BLaER1 (cell line): ENCODE results near the gene STKLD1.
A peak's percentile ranks its signal among the peaks of the same experiment; 100 is the strongest.
"Not testable (repeated sequence)": the region's sequence is repeated elsewhere in the genome, so short reads cannot be mapped to it uniquely, and the experiment has no call there.

ENCODE experiments used
- H3K27ac ChIP-seq: shearing (Covaris generic); formaldehyde crosslinking; 2 replicates; pipeline ENCODE4 v1.8.1; 2022
- H3K27me3 ChIP-seq: shearing (Covaris generic); formaldehyde crosslinking; 2 replicates; pipeline ENCODE4 v1.8.1; 2022
- H3K36me3 ChIP-seq: shearing (Covaris generic); formaldehyde crosslinking; 2 replicates; pipeline ENCODE4 v1.8.1; 2022
- H3K4me1 ChIP-seq: shearing (Covaris generic); formaldehyde crosslinking; 2 replicates; pipeline ENCODE4 v1.8.1; 2022
- H3K4me2 ChIP-seq: shearing (Covaris generic); formaldehyde crosslinking; 2 replicates; pipeline ENCODE4 v1.8.1; 2022
- H3K4me3 ChIP-seq: shearing (Covaris generic); formaldehyde crosslinking; 2 replicates; pipeline ENCODE4 v1.8.1; 2022
- H3K9ac ChIP-seq: shearing (Covaris generic); formaldehyde crosslinking; 2 replicates; pipeline ENCODE4 v1.8.1; 2022
- H3K9me3 ChIP-seq: shearing (Covaris generic); formaldehyde crosslinking; 2 replicates; pipeline ENCODE4 v1.8.1; 2022
- H4K20me1 ChIP-seq: shearing (Covaris generic); formaldehyde crosslinking; 2 replicates; pipeline ENCODE4 v1.8.1; 2022
- Cebpa-rat ChIP-seq: shearing (Covaris generic); IDR thresholded peaks from 2 replicates; pipeline ENCODE4 v1.8.1; 2022

The STKLD1 gene

GRCh38 chr9:133375724-133376654 lies at the start of gene STKLD1, which contains the start of gene SURF4:
Gene STKLD1 (plus strand): TSS chr9:133376366. CDS start chr9:133376474, 108 bp downstream.
Gene SURF4 (minus strand): TSS chr9:133376060. CDS start chr9:133375969, 91 bp downstream.
- H3K27ac ChIP-seq, result peak within 1 kb of the TSS; percentile 99
- no peak for TF ChIP-seq Cebpa-rat
- peak within 1 kb of the TSS; percentile 99 for H3K9ac ChIP-seq
- H3K4me3 ChIP-seq, result peak within 1 kb of the TSS; percentile 98
- H4K20me1 ChIP-seq, result peaks cover 47% of the 10 kb centered on the region
- peak within 1 kb of the TSS; percentile 96 for H3K4me2 ChIP-seq
- H3K9me3 ChIP-seq, result peaks cover 15% of the 10 kb centered on the region
- H3K27me3 ChIP-seq, result no peaks in the 10 kb centered on the region
- H3K36me3 ChIP-seq, result peaks cover 29% of the 10 kb centered on the region
- H3K4me1 ChIP-seq, result peaks cover 49% of the 10 kb centered on the region

GRCh38 chr9:133327021-133327420 lies 49.1 kb upstream of the STKLD1 start:
- not testable (repeated sequence) for H3K9ac ChIP-seq, H3K27me3 ChIP-seq, H3K4me3 ChIP-seq, H3K27ac ChIP-seq, H3K4me2 ChIP-seq, H3K4me1 ChIP-seq
- H4K20me1 ChIP-seq, result peaks cover 44% of the 10 kb centered on the region
- peaks cover 11% of the 10 kb centered on the region; the same call in 1 of the 2 replicates for H3K9me3 ChIP-seq
- H3K36me3 ChIP-seq, result peaks cover 39% of the 10 kb centered on the region

GRCh38 chr9:133327834-133328484 lies 48.2 kb upstream of the STKLD1 start:
- Histone ChIP-seq H3K27me3 (no peaks in the 10 kb centered on the region), H3K9ac (no peak overlapping the region), H3K27ac (no peak overlapping the region), H3K4me3 (no peak overlapping the region), H3K36me3 (peaks cover 49% of the 10 kb centered on the region), H3K4me2 (no peak overlapping the region), H4K20me1 (peaks cover 53% of the 10 kb centered on the region), H3K9me3 (peaks cover 11% of the 10 kb centered on the region; the same call in 1 of the 2 replicates), H3K4me1 (no peaks in the 10 kb centered on the region)
- no peak for TF ChIP-seq Cebpa-rat

GRCh38 chr9:133329306-133330156 lies 46.6 kb upstream of the STKLD1 start:
- H3K4me3 ChIP-seq, H3K4me2 ChIP-seq, H3K4me1 ChIP-seq, H3K27ac ChIP-seq, H3K27me3 ChIP-seq, H3K9ac ChIP-seq, H3K9me3 ChIP-seq: not testable (repeated sequence)
- Histone ChIP-seq H3K36me3 (peaks cover 64% of the 10 kb centered on the region), H4K20me1 (peaks cover 69% of the 10 kb centered on the region)

GRCh38 chr9:133331221-133331620 lies 44.9 kb upstream of the STKLD1 start:
- Histone ChIP-seq H4K20me1 (peaks cover 81% of the 10 kb centered on the region), H3K36me3 (peaks cover 68% of the 10 kb centered on the region), H3K27me3 (no peaks in the 10 kb centered on the region), H3K4me3 (no peak overlapping the region), H3K9me3 (no peaks in the 10 kb centered on the region), H3K4me2 (no peak overlapping the region), H3K27ac (no peak overlapping the region), H3K9ac (no peak overlapping the region), H3K4me1 (peaks cover 16% of the 10 kb centered on the region)
- TF ChIP-seq Cebpa-rat, result no peak

GRCh38 chr9:133331641-133332380 lies 44.4 kb upstream of the STKLD1 start:
- H3K36me3 ChIP-seq, result peaks cover 68% of the 10 kb centered on the region
- no peak overlapping the region for H3K4me3 ChIP-seq
- peaks cover 22% of the 10 kb centered on the region for H3K4me1 ChIP-seq
- H3K9ac ChIP-seq, result no peak overlapping the region
- no peak overlapping the region for H3K4me2 ChIP-seq
- H4K20me1 ChIP-seq, result peaks cover 81% of the 10 kb centered on the region
- no peaks in the 10 kb centered on the region for H3K9me3 ChIP-seq
- H3K27me3 ChIP-seq, result no peaks in the 10 kb centered on the region
- H3K27ac ChIP-seq, result no peak overlapping the region
- no peak for TF ChIP-seq Cebpa-rat

GRCh38 chr9:133332381-133332730 lies 43.8 kb upstream of the STKLD1 start:
- no peak overlapping the region for H3K9ac ChIP-seq
- no peak for TF ChIP-seq Cebpa-rat
- H3K27ac ChIP-seq, result no peak overlapping the region
- peaks cover 68% of the 10 kb centered on the region for H3K36me3 ChIP-seq
- H4K20me1 ChIP-seq, result peaks cover 81% of the 10 kb centered on the region
- H3K4me1 ChIP-seq, result peaks cover 25% of the 10 kb centered on the region
- H3K27me3 ChIP-seq, result no peaks in the 10 kb centered on the region
- H3K4me2 ChIP-seq, result no peak overlapping the region
- no peak overlapping the region for H3K4me3 ChIP-seq
- H3K9me3 ChIP-seq, result no peaks in the 10 kb centered on the region

- Histone ChIP-seq H3K4me2 (no peak overlapping the region), H3K4me1 (peaks cover 25% of the 10 kb centered on the region), H3K36me3 (peaks cover 68% of the 10 kb centered on the region), H3K9me3 (no peaks in the 10 kb centered on the region), H3K27me3 (no peaks in the 10 kb centered on the region), H3K27ac (no peak overlapping the region), H3K4me3 (no peak overlapping the region), H3K9ac (0 out of 2 replicates have a peak overlapping the region, but pooled peaks have one; percentile 29), H4K20me1 (peaks cover 77% of the 10 kb centered on the region)
- TF ChIP-seq Cebpa-rat, result no peak
Measured at GRCh38 chr9:133333011-133333410, 43.2 kb upstream of the STKLD1 start.

- Histone ChIP-seq H3K4me1 (peaks cover 25% of the 10 kb centered on the region), H3K9me3 (no peaks in the 10 kb centered on the region), H3K9ac (0 out of 2 replicates have a peak overlapping the region, but pooled peaks have one; percentile 29), H3K27ac (no peak overlapping the region), H3K27me3 (no peaks in the 10 kb centered on the region), H3K4me3 (no peak overlapping the region), H3K4me2 (no peak overlapping the region), H3K36me3 (peaks cover 66% of the 10 kb centered on the region), H4K20me1 (peaks cover 72% of the 10 kb centered on the region)
- TF ChIP-seq Cebpa-rat, result no peak
Measured at GRCh38 chr9:133333566-133333965, 42.6 kb upstream of the STKLD1 start.
